ENCODE data around the gene KMT2D. TPM values are rescaled to one million over a fixed set of nuclear protein-coding genes. Genes with fewer than 3 reads are reported as not detected.

Gene KMT2D
- total RNA-seq, 1 donor from 2014 or later = 19.0 TPM

GRCh38 chr12:49012739-49013138 is 47.9 kb downstream of the KMT2D start:
- no peak overlapping the region for H3K4me3 Mint-ChIP-seq
- Histone ChIP-seq H3K27me3 (no peaks in the 10 kb centered on the region), H3K4me3 (no peak overlapping the region), H3K79me2 (ENCODE audit: low read depth) (no peaks in the 10 kb centered on the region), H2AFZ (replicated peaks) (no peak overlapping the region), H3K27ac (no peak overlapping the region), H3K9me3 (ENCODE audit: low read depth) (no peaks in the 10 kb centered on the region), H4K20me1 (ENCODE audit: low read depth) (peaks cover 4% of the 10 kb centered on the region), H3K4me1 (peaks cover 3% of the 10 kb centered on the region), H3F3A (ENCODE audit: low read depth) (peaks cover 7% of the 10 kb centered on the region), H3K36me3 (no peaks in the 10 kb centered on the region), H3K9ac (no peak overlapping the region), H3K4me2 (no peak overlapping the region)
- no peak for DNase-seq (ENCODE audit: low spot score)
- no peak for TF ChIP-seq EZH2 (IDR thresholded peaks at IDR 0.05)
- no peak for TF ChIP-seq CTCF (IDR thresholded peaks at IDR 0.05)
- TF ChIP-seq EZH2phosphoT487 (IDR thresholded peaks at IDR 0.05) = no peak
- no peaks in the 10 kb centered on the region for H3K9me3 Mint-ChIP-seq
- peaks cover 5% of the 10 kb centered on the region for H3K4me1 Mint-ChIP-seq
- H3K27me3 Mint-ChIP-seq (ENCODE audit: insufficient read depth, low read depth) = peaks cover 5% of the 10 kb centered on the region
- no peak overlapping the region for H3K27ac Mint-ChIP-seq
- H3K36me3 Mint-ChIP-seq = peaks cover 6% of the 10 kb centered on the region

Other genes with a start within 250 kb of the KMT2D start
- gene CACNB3, start 242.3 kb downstream of the KMT2D start, total RNA-seq (ENCODE audit: low replicate concordance) = 25.0 and 31.3 TPM in 2 replicates
- gene DDX23, start 208.6 kb downstream of the KMT2D start, total RNA-seq (ENCODE audit: low replicate concordance) = 95.6 and 109 TPM in 2 replicates
- 9.8 and 16.7 TPM in 2 replicates for gene RND1, start 194.9 kb downstream of the KMT2D start, total RNA-seq (ENCODE audit: low replicate concordance)
- 12.6 and 18.2 TPM in 2 replicates for gene FKBP11, start 135.3 kb downstream of the KMT2D start, total RNA-seq (ENCODE audit: low replicate concordance)
- gene ARF3, start 103.3 kb downstream of the KMT2D start, total RNA-seq (ENCODE audit: low replicate concordance) = 84.1 and 144 TPM in 2 replicates
- gene WNT10B, start 89.1 kb downstream of the KMT2D start, total RNA-seq (ENCODE audit: low replicate concordance) = 0.07 and 1.2 TPM in 2 replicates
- 0.56 TPM in 1 of 2 replicates, not detected in the other for gene WNT1, start 82.5 kb downstream of the KMT2D start, total RNA-seq (ENCODE audit: low replicate concordance)
- 0.25 TPM in 1 of 2 replicates, not detected in the other for gene DDN, start 61.4 kb downstream of the KMT2D start, total RNA-seq (ENCODE audit: low replicate concordance)
- gene PRKAG1, start 42.0 kb downstream of the KMT2D start, total RNA-seq (ENCODE audit: low replicate concordance) = 32.4 and 41.8 TPM in 2 replicates
- gene RHEBL1, start 9.2 kb upstream of the KMT2D start, total RNA-seq (ENCODE audit: low replicate concordance) = 5.3 and 6.0 TPM in 2 replicates
- 0.03 TPM in 1 of 2 replicates, not detected in the other for gene DHH, start 34.0 kb upstream of the KMT2D start, total RNA-seq (ENCODE audit: low replicate concordance)
- gene LMBR1L, start 50.1 kb upstream of the KMT2D start, total RNA-seq (ENCODE audit: low replicate concordance) = 32.7 and 69.5 TPM in 2 replicates
- 2,741 and 4,208 TPM in 2 replicates for gene TUBA1B, start 70.6 kb upstream of the KMT2D start, total RNA-seq (ENCODE audit: low replicate concordance)
- 1,211 and 1,863 TPM in 2 replicates for gene TUBA1A, start 128.3 kb upstream of the KMT2D start, total RNA-seq (ENCODE audit: low replicate concordance)
- 402 and 655 TPM in 2 replicates for gene TUBA1C, start 204.3 kb upstream of the KMT2D start, total RNA-seq (ENCODE audit: low replicate concordance)
- gene PRPH, start 234.4 kb upstream of the KMT2D start, total RNA-seq (ENCODE audit: low replicate concordance) = 0.74 TPM in 1 of 2 replicates, not detected in the other